T-helper 2 cell treated with Interferon-gamma antibody and Interleukin-4, amounts not matched to agents 5 μg/mL and 100 μg/mL, for 36 hours (primary cell): ENCODE measurements around the gene LZTS2.
"Not testable (repeated sequence)": the region's sequence is repeated elsewhere in the genome, so short reads cannot be mapped to it uniquely, and the experiment has no call there.

ENCODE experiments used
- DNase-seq: peaks from one replicate; pipeline ENCODE4 v3.0.0; 2021; ENCODE audit warnings: low spot score
- H3K27ac Mint-ChIP-seq: one replicate; pipeline ENCODE4 v1.8.0; 2021; ENCODE audit warnings: mild to moderate bottlenecking, mixed read lengths
- H3K27me3 Mint-ChIP-seq: one replicate; pipeline ENCODE4 v1.8.0; 2021; ENCODE audit warnings: low read depth, mixed read lengths
- H3K36me3 Mint-ChIP-seq: one replicate; pipeline ENCODE4 v1.8.0; 2021; ENCODE audit warnings: low read depth, mixed read lengths
- H3K4me1 Mint-ChIP-seq: one replicate; pipeline ENCODE4 v1.8.0; 2021; ENCODE audit warnings: low read depth, mixed read lengths
- H3K4me3 Mint-ChIP-seq: one replicate; pipeline ENCODE4 v1.8.0; 2022; ENCODE audit warnings: mild to moderate bottlenecking, moderate library complexity, mixed read lengths
- H3K9me3 Mint-ChIP-seq: one replicate; pipeline ENCODE4 v1.8.0; 2021; ENCODE audit warnings: mixed read lengths

The LZTS2 gene

GRCh38 chr10:101034404-101034803 lies 34.8 kb downstream of the LZTS2 start:
- not testable (repeated sequence) for H3K9me3 Mint-ChIP-seq, DNase-seq, H3K27me3 Mint-ChIP-seq, H3K4me3 Mint-ChIP-seq, H3K27ac Mint-ChIP-seq
- Mint-ChIP-seq H3K36me3 (peaks cover 23% of the 10 kb centered on the region), H3K4me1 (peaks cover 20% of the 10 kb centered on the region)

- Mint-ChIP-seq H3K4me3 (no peak overlapping the region), H3K36me3 (peaks cover 23% of the 10 kb centered on the region), H3K27ac (no peak overlapping the region), H3K9me3 (no peaks in the 10 kb centered on the region), H3K27me3 (no peaks in the 10 kb centered on the region), H3K4me1 (peaks cover 20% of the 10 kb centered on the region)
- DNase-seq: no peak
These were observed 35.7 kb downstream of the LZTS2 start for GRCh38 chr10:101035314-101035713.

- no peak overlapping the region for H3K27ac Mint-ChIP-seq
- peaks cover 22% of the 10 kb centered on the region for H3K4me1 Mint-ChIP-seq
- peaks cover 24% of the 10 kb centered on the region for H3K36me3 Mint-ChIP-seq
- DNase-seq: no peak
- no peak overlapping the region for H3K4me3 Mint-ChIP-seq
- H3K27me3 Mint-ChIP-seq: no peaks in the 10 kb centered on the region
- no peaks in the 10 kb centered on the region for H3K9me3 Mint-ChIP-seq
These were observed 36.5 kb downstream of the LZTS2 start for GRCh38 chr10:101035916-101036702.

GRCh38 chr10:101036726-101037125 lies 37.1 kb downstream of the LZTS2 start:
- Mint-ChIP-seq H3K27me3 (no peaks in the 10 kb centered on the region), H3K4me3 (no peak overlapping the region), H3K9me3 (no peaks in the 10 kb centered on the region), H3K36me3 (peaks cover 25% of the 10 kb centered on the region), H3K27ac (no peak overlapping the region), H3K4me1 (peaks cover 21% of the 10 kb centered on the region)
- no peak for DNase-seq

- H3K27ac Mint-ChIP-seq: no peak overlapping the region
- H3K9me3 Mint-ChIP-seq: no peaks in the 10 kb centered on the region
- peaks cover under 1% of the 10 kb centered on the region for H3K27me3 Mint-ChIP-seq
- peaks cover 24% of the 10 kb centered on the region for H3K4me1 Mint-ChIP-seq
- no peak for DNase-seq
- no peak overlapping the region for H3K4me3 Mint-ChIP-seq
- peaks cover 25% of the 10 kb centered on the region for H3K36me3 Mint-ChIP-seq
These were observed 38.9 kb downstream of the LZTS2 start for GRCh38 chr10:101038484-101038883.

- no peak for DNase-seq
- peaks cover 21% of the 10 kb centered on the region for H3K4me1 Mint-ChIP-seq
- no peaks in the 10 kb centered on the region for H3K9me3 Mint-ChIP-seq
- H3K36me3 Mint-ChIP-seq: peaks cover 22% of the 10 kb centered on the region
- H3K27me3 Mint-ChIP-seq: peaks cover 11% of the 10 kb centered on the region
- H3K4me3 Mint-ChIP-seq: no peak overlapping the region
- H3K27ac Mint-ChIP-seq: no peak overlapping the region
These were observed 40.5 kb downstream of the LZTS2 start for GRCh38 chr10:101040061-101040460.

GRCh38 chr10:101040851-101041250 lies 41.2 kb downstream of the LZTS2 start:
- no peak overlapping the region for H3K4me3 Mint-ChIP-seq
- H3K27ac Mint-ChIP-seq: no peak overlapping the region
- H3K27me3 Mint-ChIP-seq: peaks cover 18% of the 10 kb centered on the region
- no peak for DNase-seq
- peaks cover 19% of the 10 kb centered on the region for H3K36me3 Mint-ChIP-seq
- no peaks in the 10 kb centered on the region for H3K9me3 Mint-ChIP-seq
- H3K4me1 Mint-ChIP-seq: peaks cover 21% of the 10 kb centered on the region

- Mint-ChIP-seq H3K4me1 (peaks cover 21% of the 10 kb centered on the region), H3K36me3 (peaks cover 17% of the 10 kb centered on the region), H3K9me3 (no peaks in the 10 kb centered on the region), H3K27me3 (peaks cover 23% of the 10 kb centered on the region), H3K27ac (peak overlapping the region; percentile 7), H3K4me3 (no peak overlapping the region)
- peak; percentile 62 for DNase-seq
These were observed 41.7 kb downstream of the LZTS2 start for GRCh38 chr10:101041252-101041761.

- Mint-ChIP-seq H3K4me3 (peak overlapping the region; percentile 91), H3K27ac (no peak overlapping the region), H3K27me3 (peaks cover 31% of the 10 kb centered on the region), H3K36me3 (peaks cover 15% of the 10 kb centered on the region), H3K4me1 (peaks cover 21% of the 10 kb centered on the region), H3K9me3 (no peaks in the 10 kb centered on the region)
- DNase-seq: no peak
These were observed 42.5 kb downstream of the LZTS2 start for GRCh38 chr10:101042118-101042517.

GRCh38 chr10:101042667-101043362 lies 43.2 kb downstream of the LZTS2 start:
- Mint-ChIP-seq H3K4me3 (peak overlapping the region; percentile 91), H3K4me1 (peaks cover 21% of the 10 kb centered on the region), H3K27ac (peak overlapping the region; percentile 84), H3K9me3 (no peaks in the 10 kb centered on the region), H3K36me3 (peaks cover 10% of the 10 kb centered on the region), H3K27me3 (peaks cover 38% of the 10 kb centered on the region)
- DNase-seq: peak; percentile 91

- no peak for DNase-seq
- no peaks in the 10 kb centered on the region for H3K9me3 Mint-ChIP-seq
- peaks cover 43% of the 10 kb centered on the region for H3K27me3 Mint-ChIP-seq
- H3K4me3 Mint-ChIP-seq: peak overlapping the region; percentile 91
- H3K36me3 Mint-ChIP-seq: peaks cover 5% of the 10 kb centered on the region
- H3K27ac Mint-ChIP-seq: no peak overlapping the region
- peaks cover 21% of the 10 kb centered on the region for H3K4me1 Mint-ChIP-seq
These were observed 43.7 kb downstream of the LZTS2 start for GRCh38 chr10:101043363-101043707.

GRCh38 chr10:101044117-101044516 lies 44.5 kb downstream of the LZTS2 start:
- DNase-seq: no peak
- Mint-ChIP-seq H3K4me3 (no peak overlapping the region), H3K27ac (no peak overlapping the region), H3K27me3 (peaks cover 51% of the 10 kb centered on the region), H3K36me3 (peaks cover 3% of the 10 kb centered on the region), H3K4me1 (peaks cover 24% of the 10 kb centered on the region), H3K9me3 (no peaks in the 10 kb centered on the region)

- DNase-seq: no peak
- no peaks in the 10 kb centered on the region for H3K9me3 Mint-ChIP-seq
- H3K36me3 Mint-ChIP-seq: peaks cover 1% of the 10 kb centered on the region
- H3K4me1 Mint-ChIP-seq: peaks cover 23% of the 10 kb centered on the region
- H3K27me3 Mint-ChIP-seq: peaks cover 68% of the 10 kb centered on the region
- H3K4me3 Mint-ChIP-seq: no peak overlapping the region
- H3K27ac Mint-ChIP-seq: no peak overlapping the region
These were observed 47.0 kb downstream of the LZTS2 start for GRCh38 chr10:101046332-101047238.
